HCT116 (cell line): ENCODE measurements around the gene SCARB1. TPM values are rescaled to one million over a fixed set of nuclear protein-coding genes. Genes with fewer than 3 reads are reported as not detected.

Source experiments
- ATAC-seq: fragments of 200-7000 bp; cut with Tn5 transposase; 2 replicates; pipeline ENCODE4 v1.9.1; 2020; ENCODE audit warnings: mild to moderate bottlenecking, moderate library complexity
- BruUV-seq: library from RNA; stranded (reverse); fragments of 400-500 nt; replicated peaks from 2 replicates; lab custom pipeline; 2021; lab: Mats Ljungman, UMichigan
- CTCF ChIA-PET: fragments of 300-600 bp; sonication (Branson Sonifier 250); formaldehyde crosslinking; loops from one replicate; lab custom pipeline; 2021; ENCODE audit warnings: antibody characterized with exemption; lab: Charles Lee
- POLR2A ChIA-PET: fragments of 300-600, 350-600 bp; sonication (Branson Sonifier 250); formaldehyde crosslinking; loops from one replicate; lab custom pipeline; 2021; ENCODE audit warnings: antibody characterized with exemption; lab: Charles Lee
- RAD21 ChIA-PET, 2 experiments: fragments of 300-600 bp; sonication (Branson Sonifier 250); formaldehyde crosslinking; loops; one replicate each; lab custom pipeline; 2023; ENCODE audit warnings: low total read pairs in 2 of 2; ENCODE audit not compliant: uncharacterized antibody in 2 of 2, unreplicated experiment in 2 of 2, low non-redundant PET in 1 of 2; lab: Charles Lee
- DNase-seq: peaks from one replicate; pipeline ENCODE4 v3.0.0-alpha.2; 2010; ENCODE audit warnings: low read depth, low spot score
- H2AFZ ChIP-seq: fragments of 200-600 bp; shearing (Covaris generic), sonication (generic); 2 replicates; pipeline ENCODE4 v1.6.1; 2017; ENCODE audit warnings: low read depth, mixed run types, mixed read lengths, antibody characterized with exemption, low read length; ENCODE audit not compliant: poor library complexity, severe bottlenecking
- H3K27ac ChIP-seq: 2 replicates; pipeline ENCODE4 v1.5.1; 2012; ENCODE audit warnings: low read depth, low read length
- H3K27me3 ChIP-seq: fragments of 200-600 bp; sonication (generic); 2 replicates; pipeline ENCODE4 v1.6.1; 2016; ENCODE audit warnings: mixed run types, low read length, mixed read lengths; ENCODE audit not compliant: insufficient read depth
- H3K36me3 ChIP-seq, 2 experiments: fragments of 200-500 bp in 1 of 2; fragments of 200-600 bp in 1 of 2; sonication (Bioruptor generic) in 1 of 2; sonication (generic) in 1 of 2; 2 replicates each; pipeline versions ENCODE4 v1.5.1 to v1.6.1; 2014 to 2016; ENCODE audit warnings: low read length in 2 of 2, inconsistent platforms in 1 of 2, mixed read lengths in 1 of 2, mixed run types in 1 of 2; ENCODE audit not compliant: insufficient read depth in 2 of 2, control insufficient read depth in 1 of 2
- H3K4me1 ChIP-seq, 2 experiments: fragments of 200-600 bp in 1 of 2; sonication (generic) in 1 of 2; 2 replicates each; pipeline versions ENCODE4 v1.5.1 to v1.6.1; 2012 to 2017; ENCODE audit warnings: low read length in 2 of 2, inconsistent platforms in 1 of 2, mild to moderate bottlenecking in 1 of 2, mixed read lengths in 1 of 2, mixed run types in 1 of 2, moderate library complexity in 1 of 2; ENCODE audit not compliant: insufficient read depth in 2 of 2, control insufficient read depth in 1 of 2
- H3K4me2 ChIP-seq: fragments of 200-600 bp; sonication (generic); 2 replicates; pipeline ENCODE4 v1.6.1; 2017; ENCODE audit warnings: mixed run types, low read length, mixed read lengths
- H3K4me3 ChIP-seq, 2 experiments: fragments of 200-600 bp in 1 of 2; sonication (generic) in 1 of 2; replicated peaks in 1 of 2; 2 replicates each; pipeline ENCODE4 v1.5.1; 2011 to 2016; ENCODE audit warnings: low read length in 2 of 2, control low read depth in 1 of 2, low read depth in 1 of 2, mild to moderate bottlenecking in 1 of 2, mixed read lengths in 1 of 2, mixed run types in 1 of 2
- H3K79me2 ChIP-seq: fragments of 200-600 bp; sonication (generic); 2 replicates; pipeline ENCODE4 v1.6.1; 2017; ENCODE audit warnings: mild to moderate bottlenecking, mixed run types, low read length, moderate library complexity, mixed read lengths; ENCODE audit not compliant: insufficient read depth
- H3K9ac ChIP-seq: fragments of 200-600 bp; sonication (generic); 2 replicates; pipeline ENCODE4 v1.6.1; 2016; ENCODE audit warnings: low read length, mixed read lengths
- H3K9me2 ChIP-seq: fragments of 200-600 bp; sonication (generic), shearing (Covaris generic); 2 replicates; pipeline ENCODE4 v1.6.1; 2017; ENCODE audit warnings: mixed run types, mild to moderate bottlenecking, moderate library complexity; ENCODE audit not compliant: insufficient read depth
- H3K9me3 ChIP-seq, 2 experiments: fragments of 200-500 bp in 1 of 2; fragments of 200-600 bp in 1 of 2; sonication (Bioruptor generic) in 1 of 2; sonication (generic) in 1 of 2; 2 replicates each; pipeline ENCODE4 v1.6.1; 2014 to 2017; ENCODE audit warnings: low read length in 2 of 2, mixed read lengths in 2 of 2, inconsistent platforms in 1 of 2, low read depth in 1 of 2, mild to moderate bottlenecking in 1 of 2, mixed run types in 1 of 2, moderate library complexity in 1 of 2; ENCODE audit not compliant: control insufficient read depth in 1 of 2, insufficient read depth in 1 of 2
- H4K20me1 ChIP-seq: fragments of 200-600 bp; sonication (generic), shearing (Covaris generic); 2 replicates; pipeline ENCODE4 v1.6.1; 2017; ENCODE audit warnings: mixed run types, mild to moderate bottlenecking, moderate library complexity; ENCODE audit not compliant: insufficient read depth
- EGR1 ChIP-seq: IDR thresholded peaks from 2 replicates; pipeline ENCODE4 v1.6.1; 2012; ENCODE audit warnings: low read depth
- EZH2 ChIP-seq: fragments of 200-600 bp; sonication (generic); IDR thresholded peaks from 2 replicates; pipeline ENCODE4 v1.6.1; 2017; ENCODE audit warnings: antibody characterized with exemption, mixed run types
- EZH2phosphoT487 ChIP-seq: fragments of 200-600 bp; IDR thresholded peaks from 2 replicates; pipeline ENCODE4 v1.6.1; 2018; ENCODE audit warnings: antibody characterized with exemption, borderline replicate concordance
- POLR2AphosphoS5 ChIP-seq: IDR thresholded peaks from 2 replicates; pipeline ENCODE4 v1.6.1; 2011; ENCODE audit warnings: mild to moderate bottlenecking, low read depth, low read length, moderate library complexity
- SP1 ChIP-seq: IDR thresholded peaks from 2 replicates; pipeline ENCODE4 v1.6.1; 2012; ENCODE audit warnings: low read depth
- SRF ChIP-seq: IDR thresholded peaks from 2 replicates; pipeline ENCODE4 v1.6.1; 2012; ENCODE audit warnings: low read depth
- YY1 ChIP-seq: IDR thresholded peaks from 2 replicates; pipeline ENCODE4 v1.6.1; 2011; ENCODE audit warnings: low read length, low read depth, moderate library complexity, mild to moderate bottlenecking; ENCODE audit not compliant: insufficient replicate concordance; ENCODE audit errors: extremely low read depth
- ZBTB33 ChIP-seq: IDR thresholded peaks from 2 replicates; pipeline ENCODE4 v1.6.1; 2011; ENCODE audit warnings: mild to moderate bottlenecking, low read length, moderate library complexity; ENCODE audit not compliant: insufficient replicate concordance; ENCODE audit errors: extremely low read depth
- intact Hi-C: fragments of 100-400 bp; cut with micrococcal nuclease; formaldehyde crosslinking; loops from 2 replicates; pipeline ENCODE4 v1.10.0; 2022
- total RNA-seq: library from RNA; stranded (reverse); gene quantifications from one replicate; pipeline ENCODE4 v1.2.1, GENCODE V29; 2021; ENCODE audit not compliant: unreplicated experiment
- TF ChIP-seq, protein P1 (sequence below): IDR thresholded peaks from 2 replicates; pipeline ENCODE4 v1.6.1; 2012
- TF ChIP-seq, protein P2 (sequence below), 3 experiments: fragments of 200-600 bp in 1 of 3; sonication (generic) in 1 of 3; IDR thresholded peaks in 2 of 3; conservative IDR thresholded peaks in 1 of 3; 2 replicates each; pipeline ENCODE4 v1.5.1; 2012 to 2017; ENCODE audit warnings: low read depth in 2 of 3, low read length in 2 of 3, antibody characterized with exemption in 1 of 3, borderline replicate concordance in 1 of 3, control low read depth in 1 of 3, mild to moderate bottlenecking in 1 of 3, mixed read lengths in 1 of 3, mixed run types in 1 of 3, moderate library complexity in 1 of 3; ENCODE audit not compliant: insufficient read depth in 1 of 3

The SCARB1 gene
- total RNA-seq, 1 experiment from 2014 or later = 95.5 TPM

DNA sequence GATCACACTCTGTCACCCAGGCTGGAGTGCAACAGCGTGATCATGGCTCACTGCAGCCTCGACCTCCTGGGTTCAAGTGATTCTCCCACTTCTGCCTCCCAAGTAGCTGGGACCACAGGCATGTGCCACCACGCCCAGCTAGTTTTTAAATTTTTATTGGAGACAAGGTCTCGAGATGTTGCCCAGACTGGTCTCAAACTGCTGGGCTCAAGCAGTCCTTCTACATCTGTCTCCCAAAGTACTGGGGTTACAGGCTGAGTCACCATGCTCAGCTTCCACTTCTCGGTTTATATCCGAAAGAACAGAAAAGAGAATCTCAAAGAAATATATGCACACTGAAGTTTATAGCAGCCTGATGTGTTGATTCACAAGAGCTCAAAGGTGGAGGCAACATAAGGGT, 107.5 kb downstream of the SCARB1 start:
- Histone ChIP-seq H3K9ac (no peak overlapping the region), H3K36me3 (no peaks in the 10 kb centered on the region), H3K27ac (no peak overlapping the region), H3K4me3 (no peak overlapping the region)
- no TSS peak for BruUV-seq
- intact Hi-C loops = no loop called here
- TF ChIP-seq SP1 (no peak), POLR2AphosphoS5 (no peak), EGR1 (no peak), EZH2phosphoT487 (no peak), SRF (no peak), ZBTB33 (no peak), EZH2 (no peak), YY1 (no peak)
- TF ChIP-seq, protein P1, sequence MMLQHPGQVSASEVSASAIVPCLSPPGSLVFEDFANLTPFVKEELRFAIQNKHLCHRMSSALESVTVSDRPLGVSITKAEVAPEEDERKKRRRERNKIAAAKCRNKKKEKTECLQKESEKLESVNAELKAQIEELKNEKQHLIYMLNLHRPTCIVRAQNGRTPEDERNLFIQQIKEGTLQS = no peak
- TF ChIP-seq, protein P2, sequence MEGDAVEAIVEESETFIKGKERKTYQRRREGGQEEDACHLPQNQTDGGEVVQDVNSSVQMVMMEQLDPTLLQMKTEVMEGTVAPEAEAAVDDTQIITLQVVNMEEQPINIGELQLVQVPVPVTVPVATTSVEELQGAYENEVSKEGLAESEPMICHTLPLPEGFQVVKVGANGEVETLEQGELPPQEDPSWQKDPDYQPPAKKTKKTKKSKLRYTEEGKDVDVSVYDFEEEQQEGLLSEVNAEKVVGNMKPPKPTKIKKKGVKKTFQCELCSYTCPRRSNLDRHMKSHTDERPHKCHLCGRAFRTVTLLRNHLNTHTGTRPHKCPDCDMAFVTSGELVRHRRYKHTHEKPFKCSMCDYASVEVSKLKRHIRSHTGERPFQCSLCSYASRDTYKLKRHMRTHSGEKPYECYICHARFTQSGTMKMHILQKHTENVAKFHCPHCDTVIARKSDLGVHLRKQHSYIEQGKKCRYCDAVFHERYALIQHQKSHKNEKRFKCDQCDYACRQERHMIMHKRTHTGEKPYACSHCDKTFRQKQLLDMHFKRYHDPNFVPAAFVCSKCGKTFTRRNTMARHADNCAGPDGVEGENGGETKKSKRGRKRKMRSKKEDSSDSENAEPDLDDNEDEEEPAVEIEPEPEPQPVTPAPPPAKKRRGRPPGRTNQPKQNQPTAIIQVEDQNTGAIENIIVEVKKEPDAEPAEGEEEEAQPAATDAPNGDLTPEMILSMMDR (IDR thresholded peaks at IDR 0.05 in 2 of 3, conservative IDR thresholded peaks at IDR 0.05 in 1 of 3; ENCODE audit: borderline replicate concordance in 1 of 3, insufficient read depth in 1 of 3, low read depth in 2 of 3, low read length in 2 of 3) = no peak
- TF ChIP-seq, all 23 proteins: peak for 0
- H3K9me2 ChIP-seq = no peaks in the 10 kb centered on the region
- no peak for ATAC-seq
- H4K20me1 ChIP-seq = no peaks in the 10 kb centered on the region
- RAD21 ChIA-PET = no interaction called here
- no peak overlapping the region for H2AFZ ChIP-seq
- H3K9me3 ChIP-seq = peaks cover 0 to 13% of the 10 kb centered on the region in 2 experiments; a peak in 1 of 4 replicates
- H3K79me2 ChIP-seq = no peaks in the 10 kb centered on the region
- H3K4me2 ChIP-seq = no peak overlapping the region
- CTCF ChIA-PET = no interaction called here
- no peaks in the 10 kb centered on the region for H3K4me1 ChIP-seq
- POLR2A ChIA-PET = no interaction called here
- no peak for DNase-seq
- H3K27me3 ChIP-seq = no peaks in the 10 kb centered on the region
